ENCODE results near the gene PTPN1. TPM values are rescaled to one million over a fixed set of nuclear protein-coding genes. Genes with fewer than 3 reads are reported as not detected.
"Not testable (repeated sequence)": the region's sequence is repeated elsewhere in the genome, so short reads cannot be mapped to it uniquely, and the experiment has no call there.

PTPN1 gene
- total and polyA plus RNA-seq, 2 of the 4 experiments (the other 2 are of a cell fraction): 31.7 to 37.4 TPM

DNA sequence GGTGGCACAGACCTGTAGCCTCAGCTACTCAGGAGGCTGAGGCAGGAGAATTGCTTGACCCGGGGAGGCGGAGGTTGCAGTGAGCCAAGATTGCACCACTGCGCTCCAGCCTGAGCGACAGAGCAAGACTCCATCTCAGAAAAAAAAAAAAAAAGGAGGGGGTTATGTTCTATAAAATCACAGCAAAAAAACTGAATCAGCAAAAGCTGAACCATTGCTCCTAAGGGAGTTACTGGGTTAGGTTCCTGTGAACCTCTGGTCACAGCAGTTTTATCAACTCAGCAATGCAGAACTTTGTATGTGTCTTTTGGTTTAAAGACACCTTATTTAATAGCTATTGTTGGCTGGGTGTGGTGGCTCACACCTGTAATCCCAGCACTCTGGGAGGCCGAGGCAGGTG is 88.6 kb downstream of the PTPN1 start:
- H2AK5ac ChIP-seq (ENCODE audit: low read depth, low read length); H3K27ac ChIP-seq (ENCODE audit: insufficient read depth, low read length); H4K5ac ChIP-seq (ENCODE audit: low read depth, low read length); DNase-seq; H2AFZ ChIP-seq (replicated peaks; ENCODE audit: low read length, poor library complexity); in situ Hi-C loops (cut with MboI; ENCODE audit: low sequenced_read_pairs); intact Hi-C loops (cut with micrococcal nuclease); H2BK5ac ChIP-seq (ENCODE audit: low read depth, low read length, poor library complexity, severe bottlenecking); H3K4me3 ChIP-seq (ENCODE audit: insufficient read depth, low read depth, low read length); H3K18ac ChIP-seq (ENCODE audit: low read depth, low read length); H2BK20ac ChIP-seq (ENCODE audit: low read depth, low read length); H4K91ac ChIP-seq (ENCODE audit: insufficient read depth, low read depth, low read length); H3K27me3 ChIP-seq (ENCODE audit: control insufficient read depth, insufficient read depth, low read length); H3K23ac ChIP-seq (ENCODE audit: low read depth, low read length); H2BK15ac ChIP-seq (ENCODE audit: low read depth, low read length); H3K4ac ChIP-seq (ENCODE audit: low read depth, low read length); ATAC-seq (ENCODE audit: low read depth); H3K9ac ChIP-seq (ENCODE audit: low read depth, low read length); POLR2A ChIA-PET (ENCODE audit: unreplicated experiment); H3K79me1 ChIP-seq (ENCODE audit: low read depth in 1 of 2, low read length in 2 of 2); dilution Hi-C loops (cut with HindIII; ENCODE audit: low sequenced_read_pairs, unreplicated experiment); H2BK120ac ChIP-seq (ENCODE audit: low read depth, low read length); H3K36me3 ChIP-seq (ENCODE audit: control insufficient read depth, insufficient read depth, low read length); H4K20me1 ChIP-seq (ENCODE audit: insufficient read depth, low read length); H3K9me3 ChIP-seq (ENCODE audit: control insufficient read depth, insufficient read depth, low read length); H4K8ac ChIP-seq (ENCODE audit: low read depth in 2 of 2, low read length in 2 of 2); H3K56ac ChIP-seq (ENCODE audit: extremely low read depth, insufficient read depth, low read length); H2AK9ac ChIP-seq (replicated peaks; ENCODE audit: low read depth, low read length, poor library complexity); CTCF ChIA-PET; H3K4me2 ChIP-seq (ENCODE audit: low read depth, low read length); H3K14ac ChIP-seq (replicated peaks; ENCODE audit: low read depth, low read length); BruUV-seq (replicated peaks): not testable (repeated sequence)
- no CpG with 5 or more reads among the region's 5 CpGs for WGBS, 2 experiments (ENCODE audit: extremely low coverage in 2 of 2, insufficient read length in 1 of 2)
- TF ChIP-seq MAFK (IDR thresholded peaks at IDR 0.05; ENCODE audit: low read depth, low read length): peak; percentile 56
- peaks cover 12% of the 10 kb centered on the region; the same call in 1 of the 2 replicates for H3K9me1 ChIP-seq (ENCODE audit: insufficient read depth, low read length)
- H3K4me1 ChIP-seq (ENCODE audit: control insufficient read depth, insufficient read depth, low read length): peaks cover 10% of the 10 kb centered on the region; the same call in 1 of the 2 replicates
